ENCODE measurements around the gene MXRA8. TPM values are rescaled to one million over a fixed set of nuclear protein-coding genes. Genes with fewer than 3 reads are reported as not detected.

Gene MXRA8
- total and polyA plus RNA-seq, 5 donors from 2014 or later, result 0.17 TPM; not detected in 4

DNA sequence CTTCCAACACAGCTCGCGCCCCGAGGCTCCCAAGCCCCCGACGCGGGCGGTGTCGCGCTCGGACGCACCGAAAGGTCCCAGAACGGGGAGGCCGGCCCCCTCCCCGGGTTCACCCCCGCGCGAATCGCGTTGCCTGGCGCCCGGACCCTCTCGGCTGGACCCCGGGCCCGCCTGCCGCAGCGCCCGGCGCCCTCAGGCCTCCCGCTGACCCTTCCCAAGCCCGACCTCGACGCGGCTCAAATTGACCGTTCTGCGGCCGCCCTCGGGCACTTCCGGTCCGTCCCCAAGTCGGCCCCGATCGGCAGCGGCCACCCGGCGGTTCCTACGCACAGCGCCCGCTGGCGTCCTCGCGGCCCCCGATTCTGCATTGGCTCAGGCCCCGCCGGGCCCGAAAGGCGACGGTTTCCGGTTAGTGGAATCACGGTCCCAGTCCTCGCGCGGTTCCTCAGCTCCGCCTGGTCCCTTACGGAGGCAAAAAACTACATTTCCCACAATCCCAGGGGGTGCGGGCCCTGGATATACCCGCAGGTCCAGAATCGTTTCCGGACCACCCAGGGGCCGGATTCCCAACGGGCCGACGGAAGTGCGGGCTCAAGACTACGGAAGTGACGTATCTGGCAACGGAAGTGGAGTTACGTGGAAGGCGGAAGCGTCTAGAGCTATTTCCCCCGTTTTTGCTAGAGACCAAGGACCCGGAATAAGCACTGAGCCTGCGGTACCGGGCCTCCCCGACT, 16.7 kb upstream of the MXRA8 start, which contains the start of gene AURKAIP1:
AURKAIP1 (minus strand) TSS at position 279 of the 734 bp plus-strand sequence. CDS start 451 bp downstream, outside the sequence.
- Histone ChIP-seq H3K4me3 (ENCODE audit: low read depth, low read length) (peak within 1 kb of the TSS; percentile 53), H3K36me3 (ENCODE audit: control insufficient read depth, insufficient read depth, low read length) (no peaks in the 10 kb centered on the region), H3K27me3 (ENCODE audit: control insufficient read depth, insufficient read depth, low read length) (no peaks in the 10 kb centered on the region), H3K9me3 (ENCODE audit: control insufficient read depth in 2 of 2, low read length in 2 of 2) (no peaks in the 10 kb centered on the region), H3K27ac (ENCODE audit: insufficient read depth, low read length, poor library complexity, severe bottlenecking) (peak within 1 kb of the TSS; percentile 94), H3K4me1 (ENCODE audit: control insufficient read depth, insufficient read depth, low read length, poor library complexity, severe bottlenecking) (peaks cover 39% of the 10 kb centered on the region)
- ATAC-seq (ENCODE audit: low read depth in 2 of 2), result peak; percentile 88 to 90
- no peaks in the 10 kb centered on the region for H3K27me3 Mint-ChIP-seq
- H3K4me3 Mint-ChIP-seq, result peak within 1 kb of the TSS; percentile 90 to 95 (median 94)
- no peaks in the 10 kb centered on the region for H3K36me3 Mint-ChIP-seq
- DNase-seq, result peak; percentile 95 to 100 (median 97)
- peak within 1 kb of the TSS; percentile 96 to 99 (median 98) for H3K27ac Mint-ChIP-seq
- H3K9me3 Mint-ChIP-seq, result no peaks in the 10 kb centered on the region
- peaks cover 0 to 35% (median 6%) of the 10 kb centered on the region in 4 donors for H3K4me1 Mint-ChIP-seq

DNA sequence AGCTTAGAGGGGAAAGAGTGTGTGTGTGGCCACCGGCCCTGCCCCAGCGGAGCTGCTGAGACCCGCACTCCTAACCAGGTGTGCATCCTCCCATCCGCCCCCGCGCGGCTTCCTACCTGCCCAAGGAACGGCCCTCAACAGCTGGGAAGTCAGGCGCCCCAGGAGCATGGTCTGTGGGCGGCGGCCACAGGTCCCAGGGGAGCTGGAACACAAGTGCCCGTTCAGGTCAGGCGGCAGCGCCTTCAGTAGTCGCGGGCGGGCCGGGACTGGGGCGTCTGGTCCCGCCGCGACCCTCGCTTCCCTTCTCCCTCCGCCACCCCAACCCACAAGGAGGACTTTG, 16.2 kb upstream of the MXRA8 start:
- Mint-ChIP-seq H3K27ac (peak overlapping the region in 2 of 3 donors; percentile 69 to 98), H3K4me1 (peaks cover 0 to 36% (median 6%) of the 10 kb centered on the region in 4 donors), H3K9me3 (no peaks in the 10 kb centered on the region), H3K27me3 (no peaks in the 10 kb centered on the region), H3K36me3 (no peaks in the 10 kb centered on the region), H3K4me3 (peak overlapping the region; percentile 90 to 95 (median 92))
- H3K4me3 ChIP-seq (ENCODE audit: low read depth, low read length), result no peak overlapping the region
- H3K27ac ChIP-seq (ENCODE audit: insufficient read depth, low read length, poor library complexity, severe bottlenecking), result peak overlapping the region; percentile 94
- H3K4me1 ChIP-seq (ENCODE audit: control insufficient read depth, insufficient read depth, low read length, poor library complexity, severe bottlenecking), result peaks cover 39% of the 10 kb centered on the region
- no peaks in the 10 kb centered on the region for H3K27me3 ChIP-seq (ENCODE audit: control insufficient read depth, insufficient read depth, low read length)
- DNase-seq (no peak), ATAC-seq (ENCODE audit: low read depth in 2 of 2) (no peak)
- no peaks in the 10 kb centered on the region for H3K36me3 ChIP-seq (ENCODE audit: control insufficient read depth, insufficient read depth, low read length)
- no peaks in the 10 kb centered on the region for H3K9me3 ChIP-seq (ENCODE audit: control insufficient read depth in 2 of 2, low read length in 2 of 2)

DNA sequence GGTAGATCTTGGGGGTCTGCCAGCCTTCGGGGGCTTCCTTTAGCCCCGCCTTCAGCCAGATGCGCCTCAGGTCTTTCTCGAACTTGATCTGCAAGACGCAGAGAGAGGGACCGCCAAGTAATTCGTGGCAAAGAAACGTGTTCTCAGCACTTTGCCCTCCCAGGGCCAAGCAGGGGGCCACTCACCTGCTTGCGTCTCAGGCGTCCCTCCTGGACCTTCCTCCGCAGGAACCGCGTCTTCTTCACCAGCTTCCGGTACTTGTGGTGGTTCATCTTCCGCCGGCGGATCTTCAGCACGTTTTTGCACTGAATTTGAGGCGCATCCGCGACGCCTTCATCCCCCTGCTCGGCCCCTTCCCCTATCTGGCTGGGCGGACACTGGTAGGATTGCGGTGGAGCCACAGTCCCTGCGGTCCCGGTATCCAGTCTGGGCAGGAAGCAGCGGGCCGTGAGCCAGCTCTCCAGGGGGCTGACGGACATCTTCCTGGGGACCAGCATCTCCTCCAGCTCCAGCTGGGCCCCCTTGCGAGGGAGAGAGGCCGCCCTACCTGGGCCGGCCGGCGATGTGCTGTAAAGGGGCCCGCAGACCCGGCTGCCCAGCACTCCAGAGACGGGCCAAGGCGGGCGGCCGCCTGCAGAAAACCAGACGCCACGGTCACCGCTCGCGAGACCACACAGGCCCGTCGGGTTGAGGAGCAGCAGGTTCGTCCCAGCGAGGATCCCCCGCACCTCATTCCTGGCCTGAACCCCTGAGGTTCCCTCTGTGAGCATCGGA, 15.6 kb upstream of the MXRA8 start:
- Mint-ChIP-seq H3K27ac (peak overlapping the region in 2 of 3 donors; percentile 69 to 98), H3K27me3 (no peaks in the 10 kb centered on the region), H3K36me3 (no peaks in the 10 kb centered on the region), H3K9me3 (no peaks in the 10 kb centered on the region), H3K4me1 (peaks cover 0 to 36% (median 6%) of the 10 kb centered on the region in 4 donors), H3K4me3 (peak overlapping the region; percentile 90 to 95 (median 92))
- no peak for DNase-seq
- Histone ChIP-seq H3K9me3 (ENCODE audit: control insufficient read depth in 2 of 2, low read length in 2 of 2) (no peaks in the 10 kb centered on the region), H3K4me1 (ENCODE audit: control insufficient read depth, insufficient read depth, low read length, poor library complexity, severe bottlenecking) (peaks cover 39% of the 10 kb centered on the region), H3K27ac (ENCODE audit: insufficient read depth, low read length, poor library complexity, severe bottlenecking) (peak overlapping the region; percentile 94), H3K36me3 (ENCODE audit: control insufficient read depth, insufficient read depth, low read length) (no peaks in the 10 kb centered on the region), H3K27me3 (ENCODE audit: control insufficient read depth, insufficient read depth, low read length) (no peaks in the 10 kb centered on the region), H3K4me3 (ENCODE audit: low read depth, low read length) (no peak overlapping the region)
- no peak for ATAC-seq (ENCODE audit: low read depth in 2 of 2)

DNA sequence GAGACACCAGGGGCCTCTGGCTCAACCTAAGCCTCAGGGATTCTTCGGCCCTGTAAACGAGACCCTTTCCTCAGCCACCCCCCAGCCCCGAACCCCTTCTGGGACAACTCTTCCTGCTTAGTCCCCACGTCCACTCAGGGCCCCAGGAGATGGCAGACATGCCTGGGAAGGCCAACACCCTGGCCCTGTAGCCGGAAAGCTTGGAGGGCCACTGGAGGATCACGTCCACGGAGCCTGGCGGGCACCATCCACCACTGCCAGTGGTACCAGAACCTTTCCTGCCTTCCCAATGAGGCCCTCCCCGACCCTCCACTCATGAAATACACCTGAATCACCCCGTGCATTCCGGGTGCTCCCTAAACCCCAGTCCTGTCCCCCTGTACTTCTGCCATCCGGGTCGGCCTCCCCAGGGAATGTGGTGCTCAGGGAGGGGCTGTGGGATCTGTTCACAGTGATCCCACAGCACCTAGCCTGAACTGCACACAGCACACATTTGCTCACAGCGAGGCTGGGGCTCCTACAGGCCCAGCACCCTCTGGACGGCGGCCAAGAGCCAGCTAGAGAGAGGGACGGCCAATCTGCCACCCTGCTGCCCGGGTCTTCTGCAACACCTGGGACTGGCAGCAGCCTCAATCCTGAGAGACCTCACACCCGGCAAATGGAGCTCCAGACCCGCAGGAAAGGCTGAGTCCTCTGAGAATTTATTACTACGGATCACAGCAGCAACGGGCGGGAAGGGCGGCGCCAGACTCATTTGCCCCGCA, 14.9 kb upstream of the MXRA8 start:
- Histone ChIP-seq H3K36me3 (ENCODE audit: control insufficient read depth, insufficient read depth, low read length) (no peaks in the 10 kb centered on the region), H3K27me3 (ENCODE audit: control insufficient read depth, insufficient read depth, low read length) (no peaks in the 10 kb centered on the region), H3K4me1 (ENCODE audit: control insufficient read depth, insufficient read depth, low read length, poor library complexity, severe bottlenecking) (peaks cover 39% of the 10 kb centered on the region), H3K9me3 (ENCODE audit: control insufficient read depth in 2 of 2, low read length in 2 of 2) (no peaks in the 10 kb centered on the region), H3K27ac (ENCODE audit: insufficient read depth, low read length, poor library complexity, severe bottlenecking) (peak overlapping the region; percentile 94), H3K4me3 (ENCODE audit: low read depth, low read length) (no peak overlapping the region)
- Mint-ChIP-seq H3K27me3 (no peaks in the 10 kb centered on the region), H3K27ac (peak overlapping the region in 2 of 3 donors; percentile 38 to 42), H3K4me3 (peak overlapping the region; percentile 33 to 95 (median 76)), H3K9me3 (no peaks in the 10 kb centered on the region), H3K4me1 (peaks cover 0 to 36% (median 6%) of the 10 kb centered on the region in 4 donors), H3K36me3 (no peaks in the 10 kb centered on the region)
- ATAC-seq (ENCODE audit: low read depth in 2 of 2) (no peak), DNase-seq (no peak)

DNA sequence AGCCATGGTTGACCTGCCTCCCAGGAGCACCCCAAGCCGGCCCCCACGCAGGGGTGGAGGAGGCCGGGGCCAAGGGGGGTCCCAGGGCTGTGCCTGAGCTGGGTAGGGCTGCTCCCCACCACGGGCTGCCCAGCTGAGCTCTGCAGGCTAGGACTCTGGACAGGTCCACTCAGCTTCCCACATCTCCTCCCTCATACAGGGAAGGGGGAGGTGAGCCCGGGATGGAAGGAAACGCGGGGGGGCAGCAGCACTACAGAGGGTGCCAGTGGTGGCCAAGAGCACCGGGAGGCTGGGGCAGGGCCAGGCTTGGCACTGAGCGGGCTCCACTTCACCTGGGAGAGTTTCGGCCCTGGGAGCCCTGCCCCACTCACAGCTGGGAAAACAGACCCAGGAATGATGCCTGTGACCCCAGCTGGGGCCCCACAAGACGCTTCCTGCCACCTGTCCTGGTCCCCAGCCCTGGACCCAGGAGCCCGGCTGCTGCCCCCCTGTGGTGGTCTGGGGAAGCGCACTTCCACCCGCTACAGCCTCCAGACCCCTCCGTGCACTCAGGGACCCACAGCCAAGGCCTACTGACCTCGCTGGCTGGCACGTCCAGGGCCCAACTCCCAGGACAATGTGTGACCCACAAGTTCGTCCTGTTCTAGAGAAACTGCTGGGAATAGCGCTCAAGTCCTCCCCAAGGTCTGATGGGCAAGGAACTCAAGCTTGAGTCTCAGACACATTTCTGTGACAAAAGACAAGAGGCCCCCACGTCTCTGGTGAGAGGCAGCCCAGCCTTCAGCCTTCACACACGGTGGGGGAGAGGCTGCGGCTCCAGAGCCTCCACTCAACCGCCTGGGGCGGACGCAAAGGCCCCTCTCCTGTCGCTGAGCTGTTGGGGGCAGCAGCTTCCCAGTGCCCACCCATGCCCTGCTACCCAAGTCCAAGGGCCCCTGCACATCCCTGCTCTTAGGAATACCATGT, 13.7 kb upstream of the MXRA8 start:
- Mint-ChIP-seq H3K27ac (peak overlapping the region in 2 of 3 donors; percentile 56 to 79), H3K36me3 (no peaks in the 10 kb centered on the region), H3K4me3 (peak overlapping the region in 3 of 4 donors; percentile 75 to 84 (median 79)), H3K9me3 (no peaks in the 10 kb centered on the region), H3K4me1 (peaks cover 0 to 36% (median 6%) of the 10 kb centered on the region in 4 donors), H3K27me3 (no peaks in the 10 kb centered on the region)
- Histone ChIP-seq H3K9me3 (ENCODE audit: control insufficient read depth in 2 of 2, low read length in 2 of 2) (peaks cover 0 to 4% of the 10 kb centered on the region in 2 experiments), H3K4me3 (ENCODE audit: low read depth, low read length) (no peak overlapping the region), H3K4me1 (ENCODE audit: control insufficient read depth, insufficient read depth, low read length, poor library complexity, severe bottlenecking) (peaks cover 39% of the 10 kb centered on the region), H3K36me3 (ENCODE audit: control insufficient read depth, insufficient read depth, low read length) (no peaks in the 10 kb centered on the region), H3K27me3 (ENCODE audit: control insufficient read depth, insufficient read depth, low read length) (no peaks in the 10 kb centered on the region), H3K27ac (ENCODE audit: insufficient read depth, low read length, poor library complexity, severe bottlenecking) (peak overlapping the region; percentile 58)
- ATAC-seq (ENCODE audit: low read depth in 2 of 2) (peak; percentile 25 to 34), DNase-seq (peak; percentile 67 to 74 (median 74))

DNA sequence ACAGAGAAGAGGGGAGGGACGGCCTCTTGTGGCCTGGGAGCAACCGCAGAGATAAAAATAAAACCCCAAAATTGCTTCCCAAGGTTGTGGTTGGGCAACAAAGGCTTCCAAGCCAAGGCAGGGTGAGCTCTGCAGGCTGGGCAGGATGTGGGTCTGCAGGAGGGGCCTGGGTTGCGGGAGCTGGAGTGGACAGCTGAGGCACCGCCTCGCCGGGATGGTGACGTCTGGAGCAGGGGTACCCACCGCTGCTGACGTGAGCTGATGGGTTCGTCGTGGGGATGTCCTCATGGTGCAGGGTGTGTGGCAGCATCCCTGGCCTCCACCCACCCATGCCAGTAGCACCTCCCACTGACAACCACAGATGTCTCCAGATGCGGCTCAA, 13.0 kb upstream of the MXRA8 start:
- ATAC-seq (ENCODE audit: low read depth in 2 of 2) (no peak), DNase-seq (peak; percentile 58 to 72 (median 62))
- H3K4me1 Mint-ChIP-seq, result peaks cover 0 to 36% (median 6%) of the 10 kb centered on the region in 4 donors
- no peaks in the 10 kb centered on the region for H3K27me3 Mint-ChIP-seq
- H3K27ac Mint-ChIP-seq, result peak overlapping the region in 1 of 3 donors; percentile 36
- H3K4me1 ChIP-seq (ENCODE audit: control insufficient read depth, insufficient read depth, low read length, poor library complexity, severe bottlenecking), result peaks cover 39% of the 10 kb centered on the region
- peak overlapping the region; percentile 23 to 68 (median 49) for H3K4me3 Mint-ChIP-seq
- H3K9me3 ChIP-seq (ENCODE audit: control insufficient read depth in 2 of 2, low read length in 2 of 2), result peaks cover 0 to 5% of the 10 kb centered on the region in 2 experiments
- H3K27ac ChIP-seq (ENCODE audit: insufficient read depth, low read length, poor library complexity, severe bottlenecking), result peak overlapping the region; percentile 58
- H3K9me3 Mint-ChIP-seq, result no peaks in the 10 kb centered on the region
- no peak overlapping the region for H3K4me3 ChIP-seq (ENCODE audit: low read depth, low read length)
- H3K27me3 ChIP-seq (ENCODE audit: control insufficient read depth, insufficient read depth, low read length), result no peaks in the 10 kb centered on the region
- no peaks in the 10 kb centered on the region for H3K36me3 Mint-ChIP-seq
- no peaks in the 10 kb centered on the region for H3K36me3 ChIP-seq (ENCODE audit: control insufficient read depth, insufficient read depth, low read length)
